Muscle layer of duodenum (tissue), 2 donors: ENCODE measurements around the gene JCHAIN.
"Not testable (repeated sequence)": the region's sequence is repeated elsewhere in the genome, so short reads cannot be mapped to it uniquely, and the experiment has no call there.

Experiments
- H3K27ac ChIP-seq: one replicate; pipeline ENCODE4 v1.7.0; 2013; ENCODE audit warnings: mild to moderate bottlenecking, low read length
- H3K27me3 ChIP-seq: one replicate; pipeline ENCODE4 v1.7.0; 2013; ENCODE audit warnings: low read depth, mild to moderate bottlenecking, control low read depth, low read length
- H3K36me3 ChIP-seq, 2 donors: one replicate each; pipeline ENCODE4 v1.7.0; 2013; ENCODE audit warnings: low read length in 2 of 2, control low read depth in 1 of 2, mild to moderate bottlenecking in 1 of 2; ENCODE audit not compliant: insufficient read depth in 2 of 2, control insufficient read depth in 1 of 2
- H3K4me1 ChIP-seq, 2 donors: one replicate each; pipeline ENCODE4 v1.7.0; 2013; ENCODE audit warnings: low read length in 2 of 2, mild to moderate bottlenecking in 2 of 2, control low read depth in 1 of 2, moderate library complexity in 1 of 2; ENCODE audit not compliant: insufficient read depth in 2 of 2, control insufficient read depth in 1 of 2
- H3K4me3 ChIP-seq, 2 donors: one replicate each; pipeline ENCODE4 v1.7.0; 2013; ENCODE audit warnings: low read length in 2 of 2, low read depth in 1 of 2, mild to moderate bottlenecking in 1 of 2
- H3K9me3 ChIP-seq, 2 donors: one replicate each; pipeline ENCODE4 v1.7.0; 2013; ENCODE audit warnings: low read length in 2 of 2, control low read depth in 1 of 2, mild to moderate bottlenecking in 1 of 2; ENCODE audit not compliant: control insufficient read depth in 1 of 2
- donor health status: healthy.

JCHAIN gene

GRCh38 chr4:70667740-70668535 is 1.6 kb upstream of the JCHAIN start:
- no peaks in the 10 kb centered on the region for H3K27me3 ChIP-seq
- no peaks in the 10 kb centered on the region for H3K4me1 ChIP-seq
- no peak overlapping the region for H3K4me3 ChIP-seq
- no peaks in the 10 kb centered on the region for H3K36me3 ChIP-seq
- H3K9me3 ChIP-seq = no peaks in the 10 kb centered on the region
- peak overlapping the region; percentile 19 for H3K27ac ChIP-seq

GRCh38 chr4:70661309-70661922 is 4.9 kb downstream of the JCHAIN start:
- H3K27me3 ChIP-seq, H3K27ac ChIP-seq, H3K4me1 ChIP-seq, H3K9me3 ChIP-seq, H3K36me3 ChIP-seq, H3K4me3 ChIP-seq: not testable (repeated sequence)

DNA sequence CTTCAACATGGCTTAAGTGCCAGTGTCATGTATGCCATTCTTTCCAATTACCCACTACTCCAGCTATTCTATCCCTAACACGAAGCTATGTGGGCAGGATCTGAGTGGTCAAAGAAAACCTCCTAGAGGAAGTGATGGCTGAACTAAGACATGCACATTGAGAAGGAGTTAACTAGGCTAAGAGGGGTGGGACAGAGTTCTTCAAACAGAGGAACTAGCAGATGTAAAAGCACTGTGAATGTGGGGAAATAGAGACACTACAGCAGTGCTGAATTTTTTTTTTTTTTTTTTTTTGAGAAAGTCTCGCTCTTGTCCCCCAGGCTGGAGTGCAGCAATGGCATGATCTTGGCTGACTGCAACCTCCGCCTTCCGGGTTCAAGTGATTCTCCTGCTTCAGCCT is 6.2 kb downstream of the JCHAIN start:
- peaks cover 2% of the 10 kb centered on the region for H3K27me3 ChIP-seq
- H3K9me3 ChIP-seq = no peaks in the 10 kb centered on the region
- no peaks in the 10 kb centered on the region for H3K36me3 ChIP-seq
- H3K4me1 ChIP-seq = no peaks in the 10 kb centered on the region
- H3K27ac ChIP-seq = no peak overlapping the region
- no peak overlapping the region for H3K4me3 ChIP-seq

- Histone ChIP-seq H3K27ac (no peak overlapping the region), H3K4me3 (no peak overlapping the region), H3K4me1 (no peaks in the 10 kb centered on the region), H3K9me3 (no peaks in the 10 kb centered on the region), H3K27me3 (peaks cover 4% of the 10 kb centered on the region), H3K36me3 (no peaks in the 10 kb centered on the region)
Measured at GRCh38 chr4:70658418-70658817, 7.9 kb downstream of the JCHAIN start.

DNA sequence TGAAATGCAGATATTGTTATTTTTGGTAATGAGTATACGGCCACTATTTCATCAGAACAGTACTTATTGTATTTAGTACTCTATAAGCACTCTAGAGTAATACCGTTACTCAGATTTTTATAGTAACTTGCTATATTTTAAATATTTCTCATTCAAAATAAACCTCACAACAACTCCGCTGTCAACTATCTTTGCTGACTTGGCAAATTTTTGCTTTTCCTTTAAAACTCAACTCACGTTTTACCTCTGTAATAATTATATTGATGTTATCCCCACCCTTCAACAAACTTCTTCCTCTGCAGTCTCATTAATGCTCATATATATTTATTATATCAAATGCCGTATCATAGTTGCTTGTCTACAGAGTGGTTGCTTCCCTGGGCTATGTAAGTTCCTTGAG is 9.0 kb downstream of the JCHAIN start:
- Histone ChIP-seq H3K4me3 (no peak overlapping the region), H3K27ac (no peak overlapping the region)

DNA sequence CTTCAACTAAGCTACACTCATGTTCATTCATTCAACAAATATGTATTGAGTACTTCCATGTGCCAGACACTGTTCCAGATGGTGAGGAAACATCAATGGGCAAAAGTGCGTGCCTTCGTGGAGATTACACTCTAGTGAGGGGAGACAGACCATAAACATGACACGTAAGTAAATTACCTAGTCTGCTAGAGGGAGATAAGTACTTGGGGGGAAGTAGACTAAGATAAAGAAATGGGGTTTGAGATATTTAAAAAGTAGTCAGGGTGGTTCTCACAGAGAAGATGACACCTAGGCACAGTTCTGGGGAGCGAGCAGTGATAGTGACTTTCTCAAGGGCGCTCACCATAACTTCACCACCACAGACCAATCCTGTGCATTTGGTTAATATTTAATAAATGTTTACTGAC is 11.7 kb downstream of the JCHAIN start:
- H3K27me3 ChIP-seq = peaks cover 4% of the 10 kb centered on the region
- no peak overlapping the region for H3K4me3 ChIP-seq
- H3K27ac ChIP-seq = no peak overlapping the region
- H3K4me1 ChIP-seq = no peaks in the 10 kb centered on the region
- no peaks in the 10 kb centered on the region for H3K36me3 ChIP-seq
- no peaks in the 10 kb centered on the region for H3K9me3 ChIP-seq

More for the DNA sequence above, 9.0 kb downstream of the JCHAIN start:
- H3K4me1 ChIP-seq = no peaks in the 10 kb centered on the region
- peaks cover 4% of the 10 kb centered on the region for H3K27me3 ChIP-seq
- no peaks in the 10 kb centered on the region for H3K9me3 ChIP-seq
- H3K36me3 ChIP-seq = no peaks in the 10 kb centered on the region

GRCh38 chr4:70651864-70652506 is 14.3 kb downstream of the JCHAIN start:
- peaks cover 4% of the 10 kb centered on the region for H3K27me3 ChIP-seq
- H3K4me1 ChIP-seq = no peaks in the 10 kb centered on the region
- H3K27ac ChIP-seq = no peak overlapping the region
- H3K36me3 ChIP-seq = no peaks in the 10 kb centered on the region
- no peak overlapping the region for H3K4me3 ChIP-seq
- H3K9me3 ChIP-seq = no peaks in the 10 kb centered on the region

DNA sequence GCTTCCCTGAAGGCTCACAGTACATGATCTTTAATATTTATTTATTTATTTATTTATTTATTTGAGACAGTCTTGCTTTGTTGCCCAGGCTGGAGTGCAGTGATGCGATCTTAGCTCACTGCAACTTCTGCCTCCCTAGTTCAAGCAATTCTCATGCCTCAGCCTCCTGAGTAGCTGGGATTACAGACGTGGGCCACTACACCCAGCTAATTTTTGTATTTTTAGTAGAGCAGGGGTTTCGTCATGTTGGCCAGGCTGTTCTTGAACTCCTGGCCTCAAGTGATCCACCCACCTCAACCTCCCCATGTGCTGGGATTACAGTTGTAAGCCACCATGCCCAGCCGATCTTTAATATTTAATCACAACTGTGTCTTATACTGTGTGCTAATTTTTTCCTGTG is 15.6 kb downstream of the JCHAIN start:
- H3K9me3 ChIP-seq, H3K4me1 ChIP-seq, H3K27ac ChIP-seq, H3K36me3 ChIP-seq, H3K27me3 ChIP-seq, H3K4me3 ChIP-seq: not testable (repeated sequence)

GRCh38 chr4:70640192-70640591 is 26.1 kb downstream of the JCHAIN start:
- peaks cover 0 to 6% of the 10 kb centered on the region in 2 donors for H3K4me1 ChIP-seq
- no peaks in the 10 kb centered on the region for H3K27me3 ChIP-seq
- H3K4me3 ChIP-seq = no peak overlapping the region
- no peaks in the 10 kb centered on the region for H3K36me3 ChIP-seq
- H3K27ac ChIP-seq = no peak overlapping the region
- no peaks in the 10 kb centered on the region for H3K9me3 ChIP-seq

DNA sequence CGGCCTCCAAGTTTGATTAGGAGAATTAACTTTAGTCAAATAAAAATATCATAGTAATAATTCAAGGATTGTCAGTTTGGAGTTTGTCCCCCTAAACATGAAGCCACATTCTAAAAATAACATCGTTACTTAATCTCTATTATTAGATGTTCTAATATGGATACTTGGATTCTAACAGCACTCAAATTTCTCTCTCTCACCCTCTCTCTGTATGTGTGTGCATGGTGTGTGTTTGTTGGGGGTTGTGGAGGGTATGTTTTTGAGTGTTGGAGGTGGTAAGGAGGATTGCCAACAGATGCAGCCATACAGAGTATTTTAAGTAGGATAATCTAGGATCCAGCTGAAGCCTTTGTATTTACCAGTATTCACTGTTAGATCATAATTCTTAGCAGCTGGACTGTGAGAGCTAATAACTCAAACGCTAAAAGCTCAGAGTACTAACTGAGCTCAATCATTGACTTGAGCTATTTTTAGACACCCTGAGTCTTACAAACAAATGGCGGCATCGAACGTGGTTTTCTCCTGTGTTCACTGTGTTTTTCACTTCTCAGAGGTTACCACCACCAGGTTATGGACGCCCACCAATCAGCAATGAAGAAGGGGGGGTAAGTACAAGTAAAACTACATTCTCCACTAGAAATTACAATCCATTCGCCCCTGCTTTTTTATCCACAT is 28.9 kb downstream of the JCHAIN start:
- H3K27me3 ChIP-seq = no peaks in the 10 kb centered on the region
- peaks cover 0 to 6% of the 10 kb centered on the region in 2 donors for H3K4me1 ChIP-seq
- no peaks in the 10 kb centered on the region for H3K9me3 ChIP-seq
- peak overlapping the region; percentile 31 to 40 for H3K4me3 ChIP-seq
- no peak overlapping the region for H3K27ac ChIP-seq
- H3K36me3 ChIP-seq = no peaks in the 10 kb centered on the region

GRCh38 chr4:70634482-70634881 is 31.8 kb downstream of the JCHAIN start:
- H3K27me3 ChIP-seq = no peaks in the 10 kb centered on the region
- H3K4me3 ChIP-seq = no peak overlapping the region
- peaks cover 0 to 6% of the 10 kb centered on the region in 2 donors for H3K4me1 ChIP-seq
- H3K36me3 ChIP-seq = no peaks in the 10 kb centered on the region
- no peaks in the 10 kb centered on the region for H3K9me3 ChIP-seq
- H3K27ac ChIP-seq = no peak overlapping the region
